OCI-LY1 (cell line): ENCODE data around the gene MED25.

Experiments used
- H2AFZ ChIP-seq: fragments of 200-600 bp; sonication (generic), shearing (Covaris generic); 2 replicates; pipeline ENCODE4 v1.6.0; 2014; ENCODE audit warnings: antibody characterized with exemption, mild to moderate bottlenecking, low read length
- H3F3A ChIP-seq: fragments of 200-600 bp; sonication (generic), shearing (Covaris generic); 2 replicates; pipeline ENCODE4 v1.6.0; 2014; ENCODE audit warnings: mild to moderate bottlenecking, antibody characterized with exemption, low read length, moderate library complexity; ENCODE audit not compliant: insufficient read depth
- H3K27ac ChIP-seq: fragments of 200-600 bp; sonication (generic); 2 replicates; pipeline ENCODE4 v1.5.1; 2014; ENCODE audit warnings: low read length, mixed run types, mild to moderate bottlenecking, low read depth; ENCODE audit not compliant: poor library complexity, severe bottlenecking
- H3K27me3 ChIP-seq: fragments of 200-600 bp; sonication (generic); 2 replicates; pipeline ENCODE4 v1.6.0; 2014; ENCODE audit warnings: antibody characterized with exemption, mild to moderate bottlenecking, low read length, moderate library complexity; ENCODE audit not compliant: insufficient read depth
- H3K36me3 ChIP-seq: fragments of 200-600 bp; sonication (generic); 2 replicates; pipeline ENCODE4 v1.6.1; 2014; ENCODE audit warnings: mild to moderate bottlenecking, antibody characterized with exemption, low read length, moderate library complexity, mixed read lengths; ENCODE audit not compliant: insufficient read depth
- H3K4me1 ChIP-seq: fragments of 200-600 bp; sonication (generic); 2 replicates; pipeline ENCODE4 v1.5.1; 2014; ENCODE audit warnings: mild to moderate bottlenecking, low read length, moderate library complexity; ENCODE audit not compliant: insufficient read depth, severe bottlenecking
- H3K4me2 ChIP-seq: fragments of 200-600 bp; sonication (generic), shearing (Covaris generic); 2 replicates; pipeline ENCODE4 v1.6.1; 2014; ENCODE audit warnings: low read length
- H3K4me3 ChIP-seq: fragments of 200-600 bp; sonication (generic); 2 replicates; pipeline ENCODE4 v1.5.1; 2014; ENCODE audit warnings: low read length, low read depth, mild to moderate bottlenecking, mixed read lengths; ENCODE audit not compliant: poor library complexity, severe bottlenecking
- H3K79me2 ChIP-seq: fragments of 200-600 bp; shearing (Covaris generic); 2 replicates; pipeline ENCODE4 v1.6.1; 2016; ENCODE audit warnings: mixed run types, low read length, mixed read lengths; ENCODE audit not compliant: insufficient read depth
- H3K9ac ChIP-seq: fragments of 200-600 bp; sonication (generic), shearing (Covaris generic); 2 replicates; pipeline ENCODE4 v1.6.1; 2014; ENCODE audit warnings: mild to moderate bottlenecking, low read length, mixed read lengths
- H3K9me2 ChIP-seq: fragments of 200-600 bp; sonication (generic), shearing (Covaris generic); 2 replicates; pipeline ENCODE4 v1.6.1; 2014; ENCODE audit warnings: low read depth, mild to moderate bottlenecking, low read length, mixed read lengths
- H3K9me3 ChIP-seq: fragments of 200-600 bp; shearing (Covaris generic); 2 replicates; pipeline ENCODE4 v1.6.1; 2014; ENCODE audit warnings: low read length, mixed read lengths
- H4K20me1 ChIP-seq: fragments of 200-600 bp; sonication (generic), shearing (Covaris generic); 2 replicates; pipeline ENCODE4 v1.6.0; 2016; ENCODE audit warnings: mild to moderate bottlenecking, low read length; ENCODE audit not compliant: insufficient read depth
- EZH2 ChIP-seq: fragments of 200-600 bp; sonication (generic), shearing (Covaris generic); IDR thresholded peaks from 2 replicates; pipeline ENCODE4 v1.8.0; 2017; ENCODE audit warnings: borderline replicate concordance, mixed run types, mild to moderate bottlenecking, antibody characterized with exemption, low read length, moderate library complexity, mixed read lengths
- TF ChIP-seq, protein P1 (sequence below): fragments of 200-600 bp; sonication (generic), shearing (Covaris generic); IDR thresholded peaks from 2 replicates; pipeline ENCODE4 v1.5.1; 2017; ENCODE audit warnings: mild to moderate bottlenecking, antibody characterized with exemption, low read length, moderate library complexity, mixed read lengths

The MED25 gene

DNA sequence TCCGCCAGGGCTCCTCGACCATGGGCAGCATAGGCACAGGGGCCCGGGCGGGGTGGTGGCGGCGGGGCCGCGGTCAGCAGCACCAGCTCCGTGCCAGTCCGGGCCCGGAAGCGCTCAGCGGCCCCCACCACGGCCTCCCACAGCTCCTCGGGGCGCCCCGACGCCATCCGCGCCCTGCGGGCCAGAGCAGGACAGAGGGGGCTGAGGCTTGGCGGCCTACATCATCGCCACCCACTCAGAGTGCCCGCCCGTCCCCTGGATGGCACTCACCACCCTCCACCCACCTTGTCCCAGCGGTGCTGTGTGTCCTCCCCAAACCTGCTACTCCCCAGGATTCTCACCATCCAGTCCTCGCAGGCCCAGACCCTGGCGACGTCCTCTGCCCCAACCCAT lies 55.0 kb downstream of the MED25 start:
- H3K9me3 ChIP-seq: no peaks in the 10 kb centered on the region
- no peaks in the 10 kb centered on the region for H3K9me2 ChIP-seq
- no peak overlapping the region for H2AFZ ChIP-seq
- no peak overlapping the region for H3K4me2 ChIP-seq
- TF ChIP-seq, protein P1, sequence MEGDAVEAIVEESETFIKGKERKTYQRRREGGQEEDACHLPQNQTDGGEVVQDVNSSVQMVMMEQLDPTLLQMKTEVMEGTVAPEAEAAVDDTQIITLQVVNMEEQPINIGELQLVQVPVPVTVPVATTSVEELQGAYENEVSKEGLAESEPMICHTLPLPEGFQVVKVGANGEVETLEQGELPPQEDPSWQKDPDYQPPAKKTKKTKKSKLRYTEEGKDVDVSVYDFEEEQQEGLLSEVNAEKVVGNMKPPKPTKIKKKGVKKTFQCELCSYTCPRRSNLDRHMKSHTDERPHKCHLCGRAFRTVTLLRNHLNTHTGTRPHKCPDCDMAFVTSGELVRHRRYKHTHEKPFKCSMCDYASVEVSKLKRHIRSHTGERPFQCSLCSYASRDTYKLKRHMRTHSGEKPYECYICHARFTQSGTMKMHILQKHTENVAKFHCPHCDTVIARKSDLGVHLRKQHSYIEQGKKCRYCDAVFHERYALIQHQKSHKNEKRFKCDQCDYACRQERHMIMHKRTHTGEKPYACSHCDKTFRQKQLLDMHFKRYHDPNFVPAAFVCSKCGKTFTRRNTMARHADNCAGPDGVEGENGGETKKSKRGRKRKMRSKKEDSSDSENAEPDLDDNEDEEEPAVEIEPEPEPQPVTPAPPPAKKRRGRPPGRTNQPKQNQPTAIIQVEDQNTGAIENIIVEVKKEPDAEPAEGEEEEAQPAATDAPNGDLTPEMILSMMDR: no peak
- H3K4me1 ChIP-seq: peaks cover 33% of the 10 kb centered on the region
- no peaks in the 10 kb centered on the region for H3F3A ChIP-seq
- no peaks in the 10 kb centered on the region for H4K20me1 ChIP-seq
- H3K9ac ChIP-seq: no peak overlapping the region
- no peak overlapping the region for H3K4me3 ChIP-seq
- peaks cover 8% of the 10 kb centered on the region for H3K79me2 ChIP-seq
- H3K27me3 ChIP-seq: no peaks in the 10 kb centered on the region
- no peak overlapping the region for H3K27ac ChIP-seq
- peaks cover 16% of the 10 kb centered on the region for H3K36me3 ChIP-seq

GRCh38 chr19:49873834-49874233 lies 55.7 kb downstream of the MED25 start:
- Histone ChIP-seq H3K9ac (no peak overlapping the region), H3K9me3 (no peaks in the 10 kb centered on the region), H3F3A (no peaks in the 10 kb centered on the region), H3K4me2 (no peak overlapping the region), H3K9me2 (no peaks in the 10 kb centered on the region), H3K27ac (no peak overlapping the region), H4K20me1 (no peaks in the 10 kb centered on the region), H2AFZ (no peak overlapping the region), H3K4me3 (no peak overlapping the region), H3K79me2 (peaks cover 8% of the 10 kb centered on the region), H3K4me1 (peaks cover 40% of the 10 kb centered on the region), H3K27me3 (no peaks in the 10 kb centered on the region), H3K36me3 (peaks cover 16% of the 10 kb centered on the region)
- no peak for TF ChIP-seq EZH2
- TF ChIP-seq, protein P1: no peak

- Histone ChIP-seq H3K9me3 (no peaks in the 10 kb centered on the region), H3F3A (no peaks in the 10 kb centered on the region), H3K9ac (peak overlapping the region; percentile 98; the same call in 1 of the 2 replicates), H3K4me3 (peak overlapping the region; percentile 93), H3K79me2 (peaks cover 8% of the 10 kb centered on the region), H3K4me2 (peak overlapping the region; percentile 96), H3K36me3 (peaks cover 16% of the 10 kb centered on the region), H3K27me3 (no peaks in the 10 kb centered on the region), H3K9me2 (no peaks in the 10 kb centered on the region), H3K27ac (peak overlapping the region; percentile 93), H2AFZ (no peak overlapping the region), H4K20me1 (no peaks in the 10 kb centered on the region), H3K4me1 (peaks cover 40% of the 10 kb centered on the region)
- TF ChIP-seq EZH2: no peak
- TF ChIP-seq, protein P1: no peak
These were observed 56.5 kb downstream of the MED25 start for GRCh38 chr19:49874503-49875157.
